ENCODE results near the gene OTOS. TPM values are rescaled to one million over a fixed set of nuclear protein-coding genes. Genes with fewer than 3 reads are reported as not detected.

Gene OTOS
- total RNA-seq (2014; rRNA removed; shearing (Covaris generic)) (not detected in 2 replicates), total RNA-seq (2022) (not detected in 2 replicates), Bru-seq, nascent RNA (percentile 12 among the genes with signal in this experiment), BruChase-seq, experiment 1, labeled RNA remaining after a 6-hour chase (not detected), BruChase-seq, experiment 2, labeled RNA remaining after a 2-hour chase (not detected)
- long read RNA-seq: 0 reads

- no TSS peak for BruUV-seq (replicated peaks)
- Histone ChIP-seq H3K27ac (ENCODE audit: low read depth, low read length, poor library complexity, severe bottlenecking) (no peak within 1 kb of the TSS), H3K36me3 (ENCODE audit: insufficient read depth, low read length) (no peaks in the 10 kb centered on the region), H3K4me2 (ENCODE audit: low read length) (no peak within 1 kb of the TSS), H4K20me1 (ENCODE audit: insufficient read depth, low read length) (no peaks in the 10 kb centered on the region; the same call in none of the 2 replicates), H3K79me2 (ENCODE audit: insufficient read depth, low read depth, low read length) (peaks cover 3% of the 10 kb centered on the region), H3K9me2 (ENCODE audit: insufficient read depth, low read length) (no peaks in the 10 kb centered on the region), H2AFZ (ENCODE audit: low read length) (no peak within 1 kb of the TSS), H3K4me1 (ENCODE audit: insufficient read depth, low read length, poor library complexity, severe bottlenecking) (peaks cover 6% of the 10 kb centered on the region), H3K9me3 (ENCODE audit: low read length) (no peaks in the 10 kb centered on the region), H3K4me3 (ENCODE audit: low read depth, low read length, poor library complexity, severe bottlenecking) (no peak within 1 kb of the TSS)
- ChIA-PET CTCF (ENCODE audit: unreplicated experiment) (no interaction called here), POLR2A (interaction anchor here (0.5 to 1.4 kb wide), 2 partner anchors 38 to 115 kb away, joined by 3 to 4 read pairs; no protein-coding TSS in a partner anchor)
- intact Hi-C loops (cut with micrococcal nuclease; ENCODE audit: unreplicated experiment): loop anchor here (10.0 kb wide), 1 partner anchor 1106 kb away; no protein-coding TSS in a partner anchor
- TF ChIP-seq CTCF (conservative IDR thresholded peaks at IDR 0.05; ENCODE audit: low read length) (no peak), EZH2phosphoT487 (IDR thresholded peaks at IDR 0.05; ENCODE audit: borderline replicate concordance, low read depth, low read length) (no peak)
- no peak for DNase-seq (ENCODE audit: low spot score)
These were observed at the start of gene OTOS for GRCh38 chr2:240140511-240140910. OTOS (minus strand) TSS chr2:240140658; CDS start chr2:240140326, 332 bp downstream.

- Histone ChIP-seq H3K9me3 (ENCODE audit: low read length) (no peaks in the 10 kb centered on the region), H4K20me1 (ENCODE audit: insufficient read depth, low read length) (no peaks in the 10 kb centered on the region), H3K4me2 (ENCODE audit: low read length) (no peak overlapping the region), H3K36me3 (ENCODE audit: insufficient read depth, low read length) (no peaks in the 10 kb centered on the region), H3K27ac (ENCODE audit: low read depth, low read length, poor library complexity, severe bottlenecking) (no peak overlapping the region), H3K4me1 (ENCODE audit: insufficient read depth, low read length, poor library complexity, severe bottlenecking) (no peaks in the 10 kb centered on the region), H3K79me2 (ENCODE audit: insufficient read depth, low read depth, low read length) (no peaks in the 10 kb centered on the region), H2AFZ (ENCODE audit: low read length) (no peak overlapping the region), H3K9me2 (ENCODE audit: insufficient read depth, low read length) (no peaks in the 10 kb centered on the region), H3K4me3 (ENCODE audit: low read depth, low read length, poor library complexity, severe bottlenecking) (no peak overlapping the region)
- no TSS peak for BruUV-seq (replicated peaks)
- intact Hi-C loops (cut with micrococcal nuclease; ENCODE audit: unreplicated experiment): no loop called here
- DNase-seq (ENCODE audit: low spot score): no peak
- ChIA-PET POLR2A (no interaction called here), CTCF (ENCODE audit: unreplicated experiment) (no interaction called here)
- TF ChIP-seq EZH2phosphoT487 (IDR thresholded peaks at IDR 0.05; ENCODE audit: borderline replicate concordance, low read depth, low read length) (no peak), CTCF (conservative IDR thresholded peaks at IDR 0.05; ENCODE audit: low read length) (no peak)
These were observed 49.2 kb upstream of the OTOS start for GRCh38 chr2:240189686-240190085.

GRCh38 chr2:240187989-240188590 is 47.6 kb upstream of the OTOS start:
- ChIA-PET CTCF (ENCODE audit: unreplicated experiment) (no interaction called here), POLR2A (no interaction called here)
- H3K79me2 ChIP-seq (ENCODE audit: insufficient read depth, low read depth, low read length): no peaks in the 10 kb centered on the region
- no peak overlapping the region for H3K4me2 ChIP-seq (ENCODE audit: low read length)
- no peaks in the 10 kb centered on the region for H4K20me1 ChIP-seq (ENCODE audit: insufficient read depth, low read length)
- H3K4me3 ChIP-seq (ENCODE audit: low read depth, low read length, poor library complexity, severe bottlenecking): no peak overlapping the region
- no peaks in the 10 kb centered on the region for H3K4me1 ChIP-seq (ENCODE audit: insufficient read depth, low read length, poor library complexity, severe bottlenecking)
- TF ChIP-seq CTCF (conservative IDR thresholded peaks at IDR 0.05; ENCODE audit: low read length): no peak
- TF ChIP-seq EZH2phosphoT487 (IDR thresholded peaks at IDR 0.05; ENCODE audit: borderline replicate concordance, low read depth, low read length): no peak
- no peak overlapping the region for H2AFZ ChIP-seq (ENCODE audit: low read length)
- no TSS peak for BruUV-seq (replicated peaks)
- intact Hi-C loops (cut with micrococcal nuclease; ENCODE audit: unreplicated experiment): no loop called here
- H3K9me3 ChIP-seq (ENCODE audit: low read length): no peaks in the 10 kb centered on the region
- H3K27ac ChIP-seq (ENCODE audit: low read depth, low read length, poor library complexity, severe bottlenecking): no peak overlapping the region
- DNase-seq (ENCODE audit: low spot score): no peak
- no peaks in the 10 kb centered on the region for H3K36me3 ChIP-seq (ENCODE audit: insufficient read depth, low read length)
- no peaks in the 10 kb centered on the region for H3K9me2 ChIP-seq (ENCODE audit: insufficient read depth, low read length)
